ENCODE results near the gene PTPN12.
"Not testable (repeated sequence)": the region's sequence is repeated elsewhere in the genome, so short reads cannot be mapped to it uniquely, and the experiment has no call there.

Gene PTPN12

GRCh38 chr7:77538281-77539212 is 1.5 kb downstream of the PTPN12 start:
- peak; percentile 95 for DNase-seq

- no peak for DNase-seq
Measured at GRCh38 chr7:77540402-77540822, 3.3 kb downstream of the PTPN12 start.

- DNase-seq = not testable (repeated sequence)
Measured at GRCh38 chr7:77540993-77541392, 3.9 kb downstream of the PTPN12 start.

GRCh38 chr7:77542409-77542808 is 5.3 kb downstream of the PTPN12 start:
- peak; percentile 67 for DNase-seq

- DNase-seq = no peak
Measured at GRCh38 chr7:77542895-77543294, 5.8 kb downstream of the PTPN12 start.

- no peak for DNase-seq
Measured at GRCh38 chr7:77543910-77544309, 6.8 kb downstream of the PTPN12 start.

GRCh38 chr7:77544518-77544917 is 7.4 kb downstream of the PTPN12 start:
- DNase-seq = no peak

GRCh38 chr7:77548206-77548605 is 11.1 kb downstream of the PTPN12 start:
- DNase-seq = no peak

GRCh38 chr7:77549106-77549870 is 12.2 kb downstream of the PTPN12 start:
- DNase-seq = no peak

- DNase-seq = peak; percentile 75
Measured at GRCh38 chr7:77550586-77550985, 13.5 kb downstream of the PTPN12 start.

- DNase-seq = no peak
Measured at GRCh38 chr7:77553123-77553522, 16.0 kb downstream of the PTPN12 start.

- no peak for DNase-seq
Measured at GRCh38 chr7:77558284-77558967, 21.3 kb downstream of the PTPN12 start.

GRCh38 chr7:77561352-77561751 is 24.3 kb downstream of the PTPN12 start:
- DNase-seq = no peak

- DNase-seq = no peak
Measured at GRCh38 chr7:77563275-77563674, 26.2 kb downstream of the PTPN12 start.

GRCh38 chr7:77565917-77566316 is 28.8 kb downstream of the PTPN12 start:
- peak; percentile 70 for DNase-seq

GRCh38 chr7:77566421-77566820 is 29.3 kb downstream of the PTPN12 start:
- DNase-seq = no peak

GRCh38 chr7:77569514-77570232 is 32.6 kb downstream of the PTPN12 start:
- peak; percentile 44 for DNase-seq

GRCh38 chr7:77570330-77571011 is 33.4 kb downstream of the PTPN12 start:
- DNase-seq = peak; percentile 83

GRCh38 chr7:77571801-77572200 is 34.7 kb downstream of the PTPN12 start:
- DNase-seq = no peak

GRCh38 chr7:77575187-77575586 is 38.1 kb downstream of the PTPN12 start:
- no peak for DNase-seq

- DNase-seq = no peak
Measured at GRCh38 chr7:77576856-77577255, 39.8 kb downstream of the PTPN12 start.

GRCh38 chr7:77579797-77580196 is 42.7 kb downstream of the PTPN12 start:
- no peak for DNase-seq
